HepG2 (cell line): ENCODE results near the gene BPIFB2. TPM values are rescaled to one million over a fixed set of nuclear protein-coding genes. Genes with fewer than 3 reads are reported as not detected.
A peak's percentile ranks its signal among the peaks of the same experiment; 100 is the strongest.

ENCODE experiments used
- BCLAF1 ChIP-seq: fragments of 450-650 bp; IDR thresholded peaks from 2 replicates; pipeline ENCODE4 v1.6.1; 2017; ENCODE audit warnings: mild to moderate bottlenecking
- EED ChIP-seq: sonication (generic); formaldehyde crosslinking; IDR thresholded peaks from 2 replicates; pipeline ENCODE4 v1.5.0; 2020; ENCODE audit warnings: mild to moderate bottlenecking, missing genetic modification reagents
- HDAC2 ChIP-seq: sonication (generic); formaldehyde crosslinking; IDR thresholded peaks from 2 replicates; pipeline ENCODE4 v1.4.0; 2020; ENCODE audit warnings: missing genetic modification reagents
- HMGXB4 ChIP-seq, 2 experiments: sonication (generic) in 1 of 2; formaldehyde crosslinking in 1 of 2; IDR thresholded peaks; 2 replicates each; pipeline versions ENCODE4 v1.4.0 to v1.6.1; 2018 to 2020; ENCODE audit warnings: missing genetic modification reagents in 2 of 2, borderline replicate concordance in 1 of 2, low read depth in 1 of 2, mild to moderate bottlenecking in 1 of 2, missing biosample characterization in 1 of 2
- IRF2 ChIP-seq: IDR thresholded peaks from 2 replicates; pipeline ENCODE4 v1.6.1; 2018; ENCODE audit warnings: missing genetic modification reagents, missing compliant biosample characterization
- KDM2A ChIP-seq: sonication (generic); formaldehyde crosslinking; IDR thresholded peaks from 2 replicates; pipeline ENCODE4 v1.4.0; 2020; ENCODE audit warnings: low read depth, missing genetic modification reagents, borderline replicate concordance
- MAFK ChIP-seq, 2 experiments: IDR thresholded peaks in 1 of 2; conservative IDR thresholded peaks in 1 of 2; 2 replicates each; pipeline ENCODE4 v1.6.1; 2011; ENCODE audit warnings: improper control_type of control experiment in 2 of 2, low read length in 2 of 2
- NKX3-1 ChIP-seq: sonication (generic); formaldehyde crosslinking; IDR thresholded peaks from 2 replicates; pipeline ENCODE4 v1.5.0; 2020; ENCODE audit warnings: missing genetic modification reagents
- SCMH1 ChIP-seq: sonication (generic); formaldehyde crosslinking; IDR thresholded peaks from 2 replicates; pipeline ENCODE4 v1.9.0; 2021; ENCODE audit warnings: missing genetic modification reagents, mild to moderate bottlenecking, borderline replicate concordance
- ZMAT3 ChIP-seq: sonication (generic); formaldehyde crosslinking; conservative IDR thresholded peaks from 2 replicates; pipeline ENCODE4 v1.7.0; 2021; ENCODE audit warnings: missing genetic modification reagents
- ZNF337 ChIP-seq: sonication (generic); formaldehyde crosslinking; IDR thresholded peaks from 2 replicates; pipeline ENCODE4 v1.5.1; 2020; ENCODE audit warnings: missing genetic modification reagents, low read depth, mild to moderate bottlenecking, borderline replicate concordance
- ZNF512B ChIP-seq: sonication (generic); formaldehyde crosslinking; IDR thresholded peaks from 2 replicates; pipeline ENCODE4 v1.5.1; 2020; ENCODE audit warnings: missing genetic modification reagents, mild to moderate bottlenecking, borderline replicate concordance
- ZNF550 ChIP-seq: sonication (generic); formaldehyde crosslinking; IDR thresholded peaks from 2 replicates; pipeline ENCODE4 v1.4.0; 2020; ENCODE audit warnings: mild to moderate bottlenecking, missing genetic modification reagents, borderline replicate concordance
- ZNF605 ChIP-seq: sonication (generic); formaldehyde crosslinking; IDR thresholded peaks from 2 replicates; pipeline ENCODE4 v1.8.0; 2022; ENCODE audit warnings: mild to moderate bottlenecking, missing genetic modification reagents
- ZSCAN21 ChIP-seq: sonication (generic); formaldehyde crosslinking; IDR thresholded peaks from 2 replicates; pipeline ENCODE4 v1.8.0; 2022; ENCODE audit warnings: mild to moderate bottlenecking, missing genetic modification reagents, moderate library complexity, borderline replicate concordance
- ZSCAN31 ChIP-seq: sonication (generic); formaldehyde crosslinking; IDR thresholded peaks from 2 replicates; pipeline ENCODE4 v1.5.0; 2020; ENCODE audit warnings: low read depth, mild to moderate bottlenecking, missing genetic modification reagents
- polyA plus RNA-seq, 8 experiments: library from polyadenylated mRNA; depleted of rRNA in 3 of 8; stranded (reverse) in 7 of 8; unstranded in 1 of 8; fragments of >200 nt; fragmentation: Illumina TruSeq in 4 of 8; extraction: Trizol in 4 of 8; gene quantifications; 2 replicates each; pipeline versions ENCODE4 v1.2.1 to v1.2.3, GENCODE V29; 2011 to 2016; ENCODE audit warnings: low read depth in 4 of 8, missing spikeins in 1 of 8, mixed read lengths in 1 of 8; ENCODE audit not compliant: insufficient read depth in 1 of 8
- total RNA-seq, 5 experiments: library from RNA; depleted of rRNA; stranded (reverse); fragments of >200 nt; fragmentation: Illumina TruSeq; extraction: Trizol; gene quantifications; 2 replicates each; pipeline ENCODE4 v1.2.3, GENCODE V29; 2016; ENCODE audit warnings: low read depth in 1 of 5
- TF ChIP-seq, protein P1 (sequence below): sonication (generic); formaldehyde crosslinking; IDR thresholded peaks from 2 replicates; pipeline ENCODE4 v1.9.0; 2021; ENCODE audit warnings: missing genetic modification reagents, borderline replicate concordance

Gene BPIFB2
- total and polyA plus RNA-seq, 2 of the 13 experiments (the other 11 are each of a cell fraction or from before 2014, with no cell fraction given), result 54.5 to 902 TPM

GRCh38 chr20:33007376-33008335 is at the start of gene BPIFB2 (continued):
- TF ChIP-seq ZNF512B (CRISPR knock-in tag) (no peak; the same call in none of the 2 replicates), ZMAT3 (peak; percentile 46; the same call in 1 of the 2 replicates), SCMH1 (CRISPR knock-in tag) (no peak), ZNF605 (CRISPR knock-in tag) (peak; percentile 93), IRF2 (CRISPR knock-in tag) (peak; percentile 83), EED (CRISPR knock-in tag) (no peak; the same call in 1 of the 2 replicates), HDAC2 (CRISPR knock-in tag) (peak; percentile 92), HMGXB4 (CRISPR knock-in tag; IDR thresholded peaks at IDR 0.05; ENCODE audit: borderline replicate concordance in 1 of 2, low read depth in 1 of 2) (peak; percentile 62 to 88; a peak in 3 of 4 replicates), NKX3-1 (CRISPR knock-in tag) (peak; percentile 90; the same call in 1 of the 2 replicates), MAFK (conservative IDR thresholded peaks at IDR 0.05 in 1 of 2, IDR thresholded peaks at IDR 0.05 in 1 of 2; ENCODE audit: low read length in 2 of 2) (no peak), BCLAF1 (no peak), KDM2A (CRISPR knock-in tag) (peak; percentile 82), ZSCAN21 (peak; percentile 65), ZNF550 (CRISPR knock-in tag) (peak; percentile 97), ZSCAN31 (CRISPR knock-in tag) (peak; percentile 99), ZNF337 (CRISPR knock-in tag) (no peak)
- TF ChIP-seq, protein P1, sequence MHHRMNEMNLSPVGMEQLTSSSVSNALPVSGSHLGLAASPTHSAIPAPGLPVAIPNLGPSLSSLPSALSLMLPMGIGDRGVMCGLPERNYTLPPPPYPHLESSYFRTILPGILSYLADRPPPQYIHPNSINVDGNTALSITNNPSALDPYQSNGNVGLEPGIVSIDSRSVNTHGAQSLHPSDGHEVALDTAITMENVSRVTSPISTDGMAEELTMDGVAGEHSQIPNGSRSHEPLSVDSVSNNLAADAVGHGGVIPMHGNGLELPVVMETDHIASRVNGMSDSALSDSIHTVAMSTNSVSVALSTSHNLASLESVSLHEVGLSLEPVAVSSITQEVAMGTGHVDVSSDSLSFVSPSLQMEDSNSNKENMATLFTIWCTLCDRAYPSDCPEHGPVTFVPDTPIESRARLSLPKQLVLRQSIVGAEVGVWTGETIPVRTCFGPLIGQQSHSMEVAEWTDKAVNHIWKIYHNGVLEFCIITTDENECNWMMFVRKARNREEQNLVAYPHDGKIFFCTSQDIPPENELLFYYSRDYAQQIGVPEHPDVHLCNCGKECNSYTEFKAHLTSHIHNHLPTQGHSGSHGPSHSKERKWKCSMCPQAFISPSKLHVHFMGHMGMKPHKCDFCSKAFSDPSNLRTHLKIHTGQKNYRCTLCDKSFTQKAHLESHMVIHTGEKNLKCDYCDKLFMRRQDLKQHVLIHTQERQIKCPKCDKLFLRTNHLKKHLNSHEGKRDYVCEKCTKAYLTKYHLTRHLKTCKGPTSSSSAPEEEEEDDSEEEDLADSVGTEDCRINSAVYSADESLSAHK (CRISPR knock-in tag), result no peak
